ENCODE measurements around the gene SFMBT2. TPM values are rescaled to one million over a fixed set of nuclear protein-coding genes. Genes with fewer than 3 reads are reported as not detected.

The SFMBT2 gene
- total and polyA plus RNA-seq, 10 of the 15 experiments (the other 5 are each of a cell fraction or from before 2014, with no cell fraction given) = 2.8 to 29.6 (median 15.1) TPM

GRCh38 chr10:7117806-7118674 is 292.8 kb downstream of the SFMBT2 start:
- H3K4me1 ChIP-seq (ENCODE audit: control insufficient read depth, insufficient read depth, low read length) = no peaks in the 10 kb centered on the region
- no peak for DNase-seq (ENCODE audit: low read depth, low spot score)
- no peak for ATAC-seq

More at GRCh38 chr10:7117806-7118674, 292.8 kb downstream of the SFMBT2 start:
- POLR2A ChIA-PET = no interaction called here
- Histone ChIP-seq H3K79me2 (ENCODE audit: control insufficient read depth, insufficient read depth, low read length) (no peaks in the 10 kb centered on the region), H2AFZ (ENCODE audit: control insufficient read depth, low read depth, low read length) (no peak overlapping the region), H3K9me3 (replicated peaks; ENCODE audit: control insufficient read depth, insufficient read depth, low read length) (no peaks in the 10 kb centered on the region), H3K27ac (ENCODE audit: control insufficient read depth, insufficient read depth) (no peak overlapping the region), H3K4me2 (ENCODE audit: control insufficient read depth, insufficient read depth) (no peak overlapping the region), H3K9ac (ENCODE audit: control insufficient read depth, insufficient read depth, low read length) (no peak overlapping the region), H4K20me1 (ENCODE audit: control insufficient read depth, insufficient read depth) (no peaks in the 10 kb centered on the region), H3K27me3 (replicated peaks in 1 of 2; ENCODE audit: control insufficient read depth in 2 of 2, insufficient read depth in 2 of 2, low read length in 1 of 2) (no peaks in the 10 kb centered on the region; a peak in 1 of 4 replicates), H3K4me3 (no peak overlapping the region), H3K36me3 (ENCODE audit: control insufficient read depth in 2 of 2, insufficient read depth in 2 of 2, low read length in 1 of 2) (no peaks in the 10 kb centered on the region)
- BruUV-seq (replicated peaks) = no TSS peak
- in situ Hi-C loops (cut with MboI) = no loop called here
- intact Hi-C loops (cut with micrococcal nuclease; ENCODE audit: unreplicated experiment) = no loop called here
- 13% methylated on average over 17 of the region's 17 CpGs for WGBS (ENCODE audit: insufficient coverage, insufficient replicate concordance, low lambda C conversion rate, missing lambda C conversion rate)
- CTCF ChIA-PET = interaction anchor here (1.1 to 1.5 kb wide), 2 partner anchors 13 to 300 kb away, joined by 3 to 4 read pairs; no protein-coding TSS in a partner anchor
- SMC1A ChIA-PET (ENCODE audit: uncharacterized antibody, unreplicated experiment) = interaction anchor here (0.9 kb wide), 1 partner anchor 12 kb away, joined by 3 read pairs; no protein-coding TSS in a partner anchor
- FAIRE-seq = no peak
- RAD21 ChIA-PET (ENCODE audit: unreplicated experiment) = no interaction called here
- TF ChIP-seq SUZ12 (IDR thresholded peaks at IDR 0.05; ENCODE audit: unreplicated experiment) (no peak), SIX5 (IDR thresholded peaks at IDR 0.05; ENCODE audit: low read depth, low read length, severe bottlenecking) (no peak), EZH2 (IDR thresholded peaks at IDR 0.05; ENCODE audit: borderline replicate concordance, control insufficient read depth, low read depth, low read length) (no peak), NFYA (IDR thresholded peaks at IDR 0.05; ENCODE audit: borderline replicate concordance, low read depth, low read length) (no peak), DPF2 (IDR thresholded peaks at IDR 0.05) (no peak), RAD51 (IDR thresholded peaks at IDR 0.05) (no peak), NRF1 (conservative IDR thresholded peaks at IDR 0.05; ENCODE audit: low read depth, low read length) (no peak), ZBTB4 (CRISPR knock-in tag; IDR thresholded peaks at IDR 0.05) (no peak), PAX5 (IDR thresholded peaks at IDR 0.05; ENCODE audit: borderline replicate concordance, low read depth, low read length) (no peak), SP1 (IDR thresholded peaks at IDR 0.05; ENCODE audit: low read depth, low read length) (no peak), ZNF384 (IDR thresholded peaks at IDR 0.05; ENCODE audit: borderline replicate concordance, low read depth, low read length) (no peak)
- TF ChIP-seq, protein P1, sequence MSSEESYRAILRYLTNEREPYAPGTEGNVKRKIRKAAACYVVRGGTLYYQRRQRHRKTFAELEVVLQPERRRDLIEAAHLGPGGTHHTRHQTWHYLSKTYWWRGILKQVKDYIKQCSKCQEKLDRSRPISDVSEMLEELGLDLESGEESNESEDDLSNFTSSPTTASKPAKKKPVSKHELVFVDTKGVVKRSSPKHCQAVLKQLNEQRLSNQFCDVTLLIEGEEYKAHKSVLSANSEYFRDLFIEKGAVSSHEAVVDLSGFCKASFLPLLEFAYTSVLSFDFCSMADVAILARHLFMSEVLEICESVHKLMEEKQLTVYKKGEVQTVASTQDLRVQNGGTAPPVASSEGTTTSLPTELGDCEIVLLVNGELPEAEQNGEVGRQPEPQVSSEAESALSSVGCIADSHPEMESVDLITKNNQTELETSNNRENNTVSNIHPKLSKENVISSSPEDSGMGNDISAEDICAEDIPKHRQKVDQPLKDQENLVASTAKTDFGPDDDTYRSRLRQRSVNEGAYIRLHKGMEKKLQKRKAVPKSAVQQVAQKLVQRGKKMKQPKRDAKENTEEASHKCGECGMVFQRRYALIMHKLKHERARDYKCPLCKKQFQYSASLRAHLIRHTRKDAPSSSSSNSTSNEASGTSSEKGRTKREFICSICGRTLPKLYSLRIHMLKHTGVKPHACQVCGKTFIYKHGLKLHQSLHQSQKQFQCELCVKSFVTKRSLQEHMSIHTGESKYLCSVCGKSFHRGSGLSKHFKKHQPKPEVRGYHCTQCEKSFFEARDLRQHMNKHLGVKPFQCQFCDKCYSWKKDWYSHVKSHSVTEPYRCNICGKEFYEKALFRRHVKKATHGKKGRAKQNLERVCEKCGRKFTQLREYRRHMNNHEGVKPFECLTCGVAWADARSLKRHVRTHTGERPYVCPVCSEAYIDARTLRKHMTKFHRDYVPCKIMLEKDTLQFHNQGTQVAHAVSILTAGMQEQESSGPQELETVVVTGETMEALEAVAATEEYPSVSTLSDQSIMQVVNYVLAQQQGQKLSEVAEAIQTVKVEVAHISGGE (CRISPR knock-in tag; IDR thresholded peaks at IDR 0.05) = no peak
- TF ChIP-seq, protein P2, sequence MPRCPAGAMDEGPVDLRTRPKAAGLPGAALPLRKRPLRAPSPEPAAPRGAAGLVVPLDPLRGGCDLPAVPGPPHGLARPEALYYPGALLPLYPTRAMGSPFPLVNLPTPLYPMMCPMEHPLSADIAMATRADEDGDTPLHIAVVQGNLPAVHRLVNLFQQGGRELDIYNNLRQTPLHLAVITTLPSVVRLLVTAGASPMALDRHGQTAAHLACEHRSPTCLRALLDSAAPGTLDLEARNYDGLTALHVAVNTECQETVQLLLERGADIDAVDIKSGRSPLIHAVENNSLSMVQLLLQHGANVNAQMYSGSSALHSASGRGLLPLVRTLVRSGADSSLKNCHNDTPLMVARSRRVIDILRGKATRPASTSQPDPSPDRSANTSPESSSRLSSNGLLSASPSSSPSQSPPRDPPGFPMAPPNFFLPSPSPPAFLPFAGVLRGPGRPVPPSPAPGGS (IDR thresholded peaks at IDR 0.05; ENCODE audit: borderline replicate concordance, insufficient read depth, low read depth, low read length, poor library complexity, severe bottlenecking) = no peak
